ENCODE results near the gene DYNLT5.
"Not testable (repeated sequence)": the region's sequence is repeated elsewhere in the genome, so short reads cannot be mapped to it uniquely, and the experiment has no call there.

Gene DYNLT5

GRCh38 chr1:66732407-66733166 lies 19.7 kb upstream of the DYNLT5 start:
- DNase-seq (ENCODE audit: low read depth) = no peak
- no peak for TF ChIP-seq CTCF (IDR thresholded peaks at IDR 0.05; ENCODE audit: low read depth, low read length, missing control alignments)
- no peak overlapping the region for H3K4me3 ChIP-seq (ENCODE audit: low read depth, low read length)

- TF ChIP-seq CTCF (IDR thresholded peaks at IDR 0.05; ENCODE audit: low read depth, low read length, missing control alignments) = peak; percentile 26
- DNase-seq (ENCODE audit: low read depth) = no peak
- H3K4me3 ChIP-seq (ENCODE audit: low read depth, low read length) = no peak overlapping the region
Measured at GRCh38 chr1:66733348-66734017, 18.8 kb upstream of the DYNLT5 start.

- not testable (repeated sequence) for DNase-seq (ENCODE audit: low read depth); H3K4me3 ChIP-seq (ENCODE audit: low read depth, low read length)
Measured at GRCh38 chr1:66734531-66734930, 17.7 kb upstream of the DYNLT5 start.

GRCh38 chr1:66737836-66738235 lies 14.4 kb upstream of the DYNLT5 start:
- DNase-seq (ENCODE audit: low read depth) = no peak
- no peak for TF ChIP-seq CTCF (IDR thresholded peaks at IDR 0.05; ENCODE audit: low read depth, low read length, missing control alignments)
- H3K4me3 ChIP-seq (ENCODE audit: low read depth, low read length) = no peak overlapping the region

- no peak for TF ChIP-seq CTCF (IDR thresholded peaks at IDR 0.05; ENCODE audit: low read depth, low read length, missing control alignments)
- no peak overlapping the region for H3K4me3 ChIP-seq (ENCODE audit: low read depth, low read length)
- no peak for DNase-seq (ENCODE audit: low read depth)
Measured at GRCh38 chr1:66739401-66740157, 12.7 kb upstream of the DYNLT5 start.

- no peak for DNase-seq (ENCODE audit: low read depth)
- no peak overlapping the region for H3K4me3 ChIP-seq (ENCODE audit: low read depth, low read length)
- no peak for TF ChIP-seq CTCF (IDR thresholded peaks at IDR 0.05; ENCODE audit: low read depth, low read length, missing control alignments)
Measured at GRCh38 chr1:66745451-66745850, 6.8 kb upstream of the DYNLT5 start.

- TF ChIP-seq CTCF (IDR thresholded peaks at IDR 0.05; ENCODE audit: low read depth, low read length, missing control alignments) = no peak
- DNase-seq (ENCODE audit: low read depth) = no peak
- no peak overlapping the region for H3K4me3 ChIP-seq (ENCODE audit: low read depth, low read length)
Measured at GRCh38 chr1:66747501-66747900, 4.8 kb upstream of the DYNLT5 start.
